HG03520 (cell line): ENCODE measurements around the gene DGUOK.
"Not testable (repeated sequence)": the region's sequence is repeated elsewhere in the genome, so short reads cannot be mapped to it uniquely, and the experiment has no call there.

Experiments used
- ATAC-seq: cut with Tn5 transposase; IDR thresholded peaks from one replicate; pipeline ENCODE4 v1.9.1; 2021; ENCODE audit warnings: mild to moderate bottlenecking, moderate library complexity; ENCODE audit not compliant: unreplicated experiment

DGUOK gene

DNA sequence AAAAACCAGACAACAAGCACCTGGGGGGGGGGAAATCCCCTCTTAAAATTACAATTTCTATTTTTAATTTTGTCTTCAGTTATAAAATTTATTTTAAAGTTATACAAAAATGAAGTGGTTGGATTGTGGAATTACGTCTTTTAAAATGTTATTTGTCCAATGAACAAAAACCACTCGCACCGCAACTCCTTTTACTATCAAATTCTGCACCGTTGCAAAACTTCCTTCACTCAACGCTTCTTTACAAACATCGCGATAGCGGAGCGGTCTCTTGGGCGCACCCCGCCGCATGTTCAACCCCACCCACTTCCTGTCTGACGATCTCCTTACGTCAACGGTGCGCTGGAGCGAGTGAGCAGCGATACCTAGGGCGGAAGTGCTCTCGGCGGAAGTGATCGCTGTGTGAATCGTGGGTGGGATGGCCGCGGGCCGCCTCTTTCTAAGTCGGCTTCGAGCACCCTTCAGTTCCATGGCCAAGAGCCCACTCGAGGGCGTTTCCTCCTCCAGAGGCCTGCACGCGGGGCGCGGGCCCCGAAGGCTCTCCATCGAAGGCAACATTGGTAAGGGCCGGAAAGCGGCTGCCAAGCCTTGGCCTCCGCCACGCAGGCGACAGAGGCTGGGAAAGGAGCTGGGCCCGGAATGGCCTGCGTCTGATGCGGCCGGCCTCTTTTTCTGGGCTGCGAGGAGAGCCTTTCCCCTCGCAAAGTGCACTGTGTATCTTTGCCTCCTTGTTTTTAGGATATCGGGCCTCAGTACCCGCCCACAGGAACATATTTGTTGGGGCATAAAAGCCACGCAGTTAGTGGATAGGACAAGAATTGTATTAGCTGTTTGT is at the start of gene DGUOK:
DGUOK (plus strand) TSS at position 388 of the 835 bp plus-strand sequence; CDS start at position 419, 31 bp downstream.
- peak; percentile 99 for ATAC-seq

DNA sequence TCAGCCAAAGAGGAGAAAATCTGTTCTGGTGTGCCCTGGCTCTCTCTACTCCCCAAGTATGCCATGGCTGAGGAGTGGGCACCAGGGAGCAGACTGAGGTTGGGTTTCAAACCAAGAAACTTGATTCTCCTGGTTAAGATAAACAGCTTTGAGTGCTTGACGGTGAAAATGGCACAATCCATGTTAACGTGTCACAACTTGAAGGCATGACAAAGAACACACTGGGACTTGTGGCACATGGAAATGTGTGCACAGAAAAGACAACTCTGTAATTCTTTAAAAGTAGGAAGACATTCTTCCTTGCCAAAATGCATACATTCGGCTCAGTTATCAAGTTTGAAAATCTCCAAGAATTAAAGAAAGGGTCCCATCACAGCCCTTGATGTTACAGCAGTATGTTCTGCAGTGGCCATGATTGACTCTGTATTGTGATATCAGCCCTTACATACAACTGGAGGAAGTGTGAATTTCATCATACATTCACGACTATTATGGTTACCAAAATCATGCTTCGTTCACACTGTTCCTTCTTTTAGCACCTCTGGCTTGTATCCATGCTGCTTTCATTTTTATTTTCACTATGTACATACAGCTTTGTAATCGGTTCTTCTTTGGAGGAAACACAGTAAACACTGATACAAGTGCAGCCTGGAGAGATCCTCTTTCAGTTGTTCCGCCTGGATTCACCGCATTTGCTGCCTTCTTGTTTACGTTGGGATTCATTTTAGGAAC is 49.4 kb upstream of the DGUOK start:
- ATAC-seq, result no peak

DNA sequence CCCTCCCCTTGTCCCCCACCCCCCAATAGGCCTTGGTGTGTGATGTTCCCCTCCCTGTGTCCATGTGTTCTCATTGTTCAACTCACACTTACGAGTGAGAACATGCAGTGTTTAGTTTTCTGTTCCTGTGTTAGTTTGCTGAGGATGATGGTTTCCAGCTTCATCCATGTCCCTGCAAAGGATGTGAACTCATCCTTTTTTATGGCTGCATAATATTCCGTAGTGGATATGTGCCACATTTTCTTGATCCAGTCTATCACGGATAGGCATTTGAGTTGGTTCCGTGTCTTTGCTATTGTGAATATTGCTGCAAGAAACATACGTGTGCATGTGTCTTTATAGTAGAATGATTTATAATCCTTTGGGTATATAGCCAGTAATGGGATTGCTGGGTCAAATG is 48.7 kb upstream of the DGUOK start:
- not testable (repeated sequence) for ATAC-seq

DNA sequence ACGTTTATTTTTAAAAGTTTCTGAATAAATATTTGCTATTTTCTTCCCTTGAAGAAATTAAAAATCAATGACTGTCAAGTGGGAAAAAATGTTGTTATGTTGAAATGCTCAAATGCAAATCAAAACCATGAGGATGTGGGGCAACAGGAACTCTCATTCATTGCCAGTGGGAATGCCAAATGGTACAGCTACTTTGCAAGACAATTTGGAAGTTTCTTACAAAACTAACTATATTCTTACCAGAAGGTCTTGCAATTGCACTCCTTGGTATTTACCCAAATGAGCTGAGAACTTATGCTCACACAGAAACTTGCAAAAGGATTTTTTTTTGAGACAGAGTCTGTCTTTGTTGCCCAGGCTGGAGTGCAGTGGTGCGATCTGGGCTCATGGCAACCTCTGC is 41.3 kb upstream of the DGUOK start:
- ATAC-seq, result no peak

DNA sequence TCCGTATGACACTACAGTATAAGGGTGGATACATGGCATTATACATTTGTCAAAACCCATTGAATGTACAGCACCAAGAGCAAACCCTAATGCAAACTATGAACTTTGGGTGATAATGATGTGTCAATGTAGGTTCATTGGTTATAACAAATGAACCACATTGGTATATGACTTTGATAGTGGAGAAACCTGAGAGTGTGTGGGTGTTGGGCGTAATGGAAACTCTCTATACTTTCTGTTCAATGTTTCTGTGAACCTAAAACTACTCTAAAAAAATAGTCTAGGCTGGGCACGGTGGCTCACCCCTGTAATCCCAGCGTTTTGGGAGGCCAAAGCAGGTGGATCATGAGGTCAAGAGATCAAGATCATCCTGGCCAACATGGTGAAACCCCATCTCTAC is 40.3 kb upstream of the DGUOK start:
- ATAC-seq, result no peak

DNA sequence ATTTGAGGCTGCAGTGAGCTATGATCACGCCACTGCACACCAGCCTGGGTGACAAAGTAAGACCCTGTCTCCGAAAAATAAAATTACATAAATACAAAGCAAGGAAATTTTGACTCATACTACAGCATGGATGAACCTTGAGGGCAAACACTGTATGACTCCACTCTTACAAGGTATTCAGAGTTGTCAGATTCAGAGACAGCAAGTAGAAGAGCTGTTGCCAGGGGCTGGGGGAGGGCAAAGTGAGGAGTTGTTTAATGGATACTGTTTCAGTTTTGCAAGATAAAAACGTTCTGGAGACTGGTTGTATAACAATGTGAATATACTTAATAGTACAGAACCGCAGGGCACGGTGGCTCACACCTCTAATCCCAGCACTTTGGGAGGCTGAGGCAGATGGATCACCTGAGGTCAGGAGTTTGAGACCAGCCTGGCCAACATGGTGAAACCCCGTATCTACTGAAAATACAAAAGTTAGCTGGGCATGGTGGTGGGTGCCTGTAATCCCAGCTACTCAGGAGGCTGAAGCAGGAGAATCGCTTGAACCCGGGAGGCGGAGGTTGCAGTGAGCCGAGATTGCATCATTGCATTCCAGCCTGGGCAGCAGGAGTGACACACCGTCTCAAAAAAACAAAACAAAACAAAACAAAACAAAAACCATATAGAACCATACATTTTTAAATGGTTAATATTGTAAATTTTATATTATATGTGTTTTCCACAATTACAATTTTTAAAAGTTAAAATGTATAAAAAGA is 38.9 kb upstream of the DGUOK start:
- ATAC-seq, result not testable (repeated sequence)

DNA sequence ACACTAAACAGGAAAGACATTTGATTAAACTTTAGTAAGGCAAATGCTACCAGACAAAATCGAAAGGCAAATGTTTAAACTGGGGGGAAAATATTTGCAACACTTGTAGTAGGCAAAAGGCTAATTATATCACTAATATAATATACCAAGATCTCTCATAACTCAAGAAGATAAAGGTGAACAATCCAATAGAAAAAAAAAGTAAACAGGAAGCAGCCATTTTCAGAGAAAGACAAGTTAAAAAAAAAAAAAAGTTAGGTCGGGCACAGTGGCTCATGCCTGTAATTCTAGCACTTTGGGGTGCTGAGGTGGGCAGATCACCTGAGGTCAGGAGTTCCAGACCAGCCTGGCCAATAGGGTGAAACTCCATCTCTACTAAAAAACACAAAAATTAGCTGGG is 38.3 kb upstream of the DGUOK start:
- ATAC-seq, result no peak

DNA sequence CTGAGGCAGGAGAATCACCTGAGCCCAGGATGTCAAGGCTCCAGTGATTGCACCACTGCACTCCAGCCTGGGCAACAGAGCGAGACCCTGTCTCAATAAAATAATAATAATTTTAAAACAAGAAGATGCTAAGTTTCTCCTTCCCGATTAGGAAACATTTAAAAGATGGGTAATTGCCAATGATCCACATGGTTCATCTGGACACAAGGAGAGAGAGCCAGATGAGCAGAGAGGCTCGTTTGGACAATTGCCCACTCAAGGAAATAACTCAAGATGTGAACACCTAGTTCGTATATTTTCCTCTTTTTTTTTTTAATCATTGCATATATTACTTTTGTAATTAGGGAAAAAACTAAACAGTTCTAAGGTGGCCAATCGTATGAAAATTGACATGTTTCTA is 37.5 kb upstream of the DGUOK start:
- no peak for ATAC-seq

DNA sequence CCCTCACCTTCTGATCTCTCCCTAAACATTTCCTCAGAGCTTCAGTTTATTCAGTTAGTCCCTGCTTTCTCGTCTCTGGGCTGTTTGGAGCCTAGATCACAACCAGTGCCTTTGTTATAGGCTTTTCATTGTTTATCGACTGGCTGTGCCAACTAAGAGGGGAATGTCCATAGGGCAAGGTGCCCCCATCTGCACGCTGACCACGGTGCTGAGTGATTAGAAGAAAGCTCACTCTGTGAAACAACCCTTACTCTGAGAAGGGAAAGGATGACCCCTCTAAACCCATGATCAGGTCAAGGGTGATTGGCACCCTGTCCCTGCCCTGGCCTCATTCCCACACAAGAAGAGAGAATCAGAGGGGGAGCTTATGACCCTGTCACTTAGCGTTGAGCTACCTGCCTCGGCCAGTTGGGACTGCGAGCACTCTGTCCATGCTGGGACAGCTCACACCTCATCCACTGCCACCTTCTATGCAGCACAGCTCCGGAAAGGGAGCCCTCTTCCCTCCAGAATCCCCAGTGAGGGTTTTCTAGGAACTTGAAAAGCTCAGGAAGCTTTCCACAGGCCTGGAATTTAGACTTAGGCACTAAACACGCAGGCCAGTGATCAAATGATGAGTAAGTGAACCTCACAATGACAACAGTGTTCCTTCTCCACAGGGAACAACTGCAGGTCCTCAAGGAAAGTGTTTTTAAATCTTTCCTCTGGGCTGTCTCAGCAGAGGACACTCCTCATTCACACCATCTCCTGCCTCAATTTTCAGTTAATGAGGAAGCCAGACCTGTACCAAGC is 36.2 kb upstream of the DGUOK start:
- ATAC-seq, result no peak

DNA sequence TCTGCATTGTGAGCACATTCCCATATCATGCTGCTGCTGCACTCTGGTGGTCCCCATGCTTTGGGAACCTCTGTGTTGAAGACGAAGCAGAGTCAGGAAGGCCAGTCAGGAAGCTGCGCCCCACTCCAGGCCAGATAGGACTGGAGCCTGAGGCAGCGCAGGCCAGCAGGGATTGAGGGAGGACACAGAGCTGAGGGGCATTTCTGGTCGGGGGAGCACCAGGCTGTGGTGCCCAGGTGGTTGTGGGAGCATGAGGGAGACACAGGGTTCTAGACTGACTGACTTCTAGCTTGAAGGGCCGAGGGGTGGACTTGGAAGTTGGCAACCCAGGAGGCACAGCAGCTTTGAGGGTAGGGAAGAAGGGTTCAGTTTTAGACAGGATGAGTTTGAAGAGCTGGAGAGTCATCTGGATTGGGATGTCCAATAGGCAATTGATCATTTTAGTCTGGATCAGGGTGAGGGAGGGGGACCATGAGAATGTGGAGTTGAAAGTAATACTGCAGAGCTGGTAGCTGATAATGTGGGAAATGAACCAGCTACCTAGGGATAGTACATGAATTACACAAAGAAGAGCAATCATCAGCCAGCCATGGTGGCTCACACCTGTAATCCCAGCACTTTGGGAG is 35.3 kb upstream of the DGUOK start:
- no peak for ATAC-seq

DNA sequence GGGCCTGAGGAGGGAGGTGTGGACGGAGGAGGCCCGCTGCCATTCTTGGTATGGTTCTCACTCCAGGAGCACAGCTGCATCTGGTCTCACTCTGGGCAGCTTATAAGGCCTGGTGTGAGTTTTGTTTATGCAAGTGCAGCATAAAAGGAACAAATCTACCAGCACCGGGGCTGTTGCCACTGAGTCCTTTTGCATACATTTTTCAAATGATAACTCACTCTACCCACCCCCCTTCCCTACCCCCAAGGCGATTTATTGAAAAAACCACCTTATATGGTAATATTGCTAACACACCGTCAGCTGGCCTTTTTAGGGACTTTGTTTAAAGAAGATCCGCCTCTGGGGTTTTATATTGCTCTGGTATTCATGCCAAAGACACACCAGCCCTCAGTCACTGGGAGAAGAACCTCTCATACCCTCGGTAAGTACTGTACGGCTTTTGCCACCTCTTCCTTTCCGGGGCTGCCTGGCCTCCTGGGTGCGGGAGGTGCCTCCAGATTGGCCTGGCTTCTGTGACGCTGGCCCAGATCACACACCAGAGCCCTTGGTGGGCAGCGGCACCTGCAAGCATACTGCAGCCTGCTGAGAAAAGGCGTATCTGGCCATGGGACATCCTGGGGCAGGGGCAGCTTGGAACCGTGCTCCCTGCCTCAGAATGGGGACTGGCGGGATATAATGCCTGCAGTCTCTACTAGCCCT is 33.9 kb upstream of the DGUOK start, which contains the start of gene ACTG2:
ACTG2 (plus strand) TSS at position 378 of the 699 bp plus-strand sequence. CDS start 8,304 bp downstream, outside the sequence.
- ATAC-seq, result no peak

DNA sequence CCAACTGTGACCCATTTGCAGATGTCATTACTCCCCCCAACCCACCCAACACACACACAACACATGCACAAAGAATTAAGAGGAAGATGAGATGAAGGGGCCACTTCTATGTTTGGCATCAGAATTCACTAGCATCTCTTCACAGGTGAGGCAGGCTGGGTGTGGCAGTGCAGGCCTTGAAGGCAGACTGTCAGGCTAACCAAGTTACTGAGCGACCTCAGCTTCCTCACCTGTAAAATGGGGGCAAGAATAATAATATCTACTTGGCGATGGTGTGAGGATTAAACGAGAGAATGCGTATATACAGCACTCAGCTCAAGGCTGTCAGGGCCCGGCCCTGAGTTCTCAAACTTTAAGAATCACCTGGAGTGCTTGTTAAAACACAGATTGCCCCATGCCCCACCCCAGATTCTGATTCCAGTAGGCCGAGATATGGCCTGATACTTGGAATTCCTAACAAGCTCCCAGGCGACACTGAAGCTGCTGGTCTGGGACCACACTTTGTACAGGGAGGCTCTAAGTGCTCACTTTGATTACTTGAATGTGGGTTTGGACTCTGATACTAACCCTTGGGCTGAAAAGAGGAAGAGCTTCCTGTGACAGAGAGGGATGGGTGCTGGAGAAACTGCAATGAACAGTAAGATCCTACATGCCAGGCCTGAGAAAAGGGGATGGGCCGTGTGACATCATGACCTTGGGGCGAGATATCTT is 32.8 kb upstream of the DGUOK start:
- ATAC-seq, result no peak

DNA sequence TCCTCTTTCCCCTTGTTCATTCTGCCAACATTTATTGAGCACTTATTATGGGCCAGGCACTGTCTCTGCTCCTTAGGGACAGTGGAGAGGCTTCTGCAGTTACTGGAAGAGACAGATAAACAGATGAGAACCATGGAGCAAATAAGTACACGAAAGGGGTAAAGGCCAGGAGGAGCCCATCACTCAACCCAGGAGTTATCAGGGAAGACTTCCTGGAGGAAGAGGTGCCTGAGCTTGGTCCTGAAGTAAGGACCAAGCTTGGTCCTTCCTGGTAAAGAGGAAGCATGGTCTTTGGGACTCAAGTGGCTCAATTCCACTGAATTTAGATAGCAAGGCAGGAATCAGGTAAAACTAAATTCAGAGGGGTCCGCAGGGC is 32.2 kb upstream of the DGUOK start:
- ATAC-seq, result no peak

DNA sequence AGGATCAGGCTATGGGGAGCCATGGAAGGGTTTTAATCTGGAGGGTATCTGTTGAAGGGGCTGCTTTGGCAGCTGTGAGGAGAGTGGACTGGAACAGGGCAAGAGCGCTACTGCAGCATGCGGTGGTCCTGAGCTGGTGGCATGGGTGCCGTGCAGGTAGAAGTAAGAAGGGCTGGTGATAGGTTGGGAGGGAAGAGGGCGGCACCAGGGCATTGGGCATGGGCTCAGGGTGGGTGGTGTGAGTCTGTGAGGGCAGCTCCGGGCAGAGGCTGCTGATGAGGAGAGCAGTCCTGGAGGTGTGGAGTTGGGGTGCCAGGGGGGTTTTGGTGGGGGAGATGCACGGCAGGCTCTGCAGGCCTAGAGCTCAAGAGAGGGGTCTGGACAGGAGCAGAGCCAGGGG is 31.8 kb upstream of the DGUOK start:
- no peak for ATAC-seq

DNA sequence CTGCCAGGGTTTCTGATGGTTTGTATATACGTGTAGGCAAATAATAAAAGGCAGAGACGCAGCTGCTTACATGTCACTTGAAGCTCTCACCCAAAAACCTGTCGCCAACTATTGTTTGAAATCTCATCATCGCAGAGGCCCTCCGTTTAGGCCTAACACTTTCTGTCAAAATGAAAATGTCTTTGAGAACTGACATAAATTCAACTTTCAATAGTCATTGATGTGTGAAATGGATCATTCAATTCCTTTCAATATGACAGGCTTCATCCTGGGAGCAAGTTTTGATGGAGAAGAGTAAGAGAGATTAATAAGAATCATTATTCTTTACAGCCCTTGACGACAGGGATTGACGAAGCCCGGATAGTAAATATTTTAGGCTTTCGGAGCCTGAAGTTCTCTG is 31.2 kb upstream of the DGUOK start:
- no peak for ATAC-seq

DNA sequence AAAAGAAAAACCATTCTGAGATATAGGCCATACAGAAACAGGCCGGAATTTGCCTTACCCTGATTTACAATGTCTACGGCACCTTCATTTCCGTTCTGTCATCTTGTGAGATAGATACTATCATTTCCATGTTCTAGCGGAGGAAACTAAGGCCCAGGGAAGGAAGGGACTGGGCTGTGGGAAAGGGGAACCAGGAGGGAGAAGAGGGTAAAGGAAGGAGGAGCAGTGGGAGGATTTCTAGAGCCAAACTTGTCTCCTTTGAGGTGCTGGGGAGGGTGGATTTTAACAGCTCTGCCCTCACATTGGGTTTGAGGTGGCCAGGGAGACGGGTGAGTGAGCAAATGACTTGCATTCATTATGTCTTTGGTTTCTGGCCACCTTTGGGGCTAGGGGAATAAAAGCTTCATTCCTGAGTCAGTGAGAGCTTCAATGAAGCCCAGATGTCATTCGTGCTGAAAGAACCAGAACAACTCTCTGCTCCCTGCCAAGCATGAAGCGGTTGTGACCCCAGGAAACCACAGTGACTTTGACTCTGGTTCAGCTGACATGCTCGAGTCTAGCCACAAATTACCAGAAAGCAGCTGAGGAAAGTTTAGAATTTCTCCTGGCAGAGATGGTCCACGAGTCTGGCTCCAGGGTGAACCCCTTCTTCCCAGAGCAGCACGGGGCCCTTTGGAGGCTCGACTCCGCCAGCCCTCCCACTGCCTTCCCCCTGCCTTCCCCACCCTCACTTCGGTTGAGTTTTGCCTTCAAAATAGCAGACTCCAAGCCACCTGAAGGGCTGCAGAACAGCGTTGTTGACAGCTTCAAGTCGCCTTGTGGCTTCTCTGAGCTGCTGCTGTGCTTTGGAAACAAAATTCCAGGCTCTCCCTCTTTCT is 30.1 kb upstream of the DGUOK start:
- no peak for ATAC-seq

DNA sequence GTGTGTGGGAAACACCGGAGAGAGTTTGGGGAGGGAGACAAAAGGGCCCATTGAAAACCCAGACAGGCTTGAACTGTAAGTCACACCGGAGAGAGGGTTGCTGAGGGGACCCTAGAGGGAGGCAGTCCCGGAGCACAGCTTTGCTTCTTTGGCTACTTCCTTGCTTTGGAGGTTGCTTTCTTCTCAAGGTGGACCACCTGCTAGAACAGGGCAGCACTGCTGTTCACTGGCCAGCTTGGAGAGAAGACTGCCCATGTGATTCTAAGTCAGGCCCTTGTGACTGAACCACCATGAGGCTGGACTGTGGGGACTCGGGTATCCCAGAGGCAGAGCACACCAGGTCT is 29.5 kb upstream of the DGUOK start:
- ATAC-seq, result no peak

DNA sequence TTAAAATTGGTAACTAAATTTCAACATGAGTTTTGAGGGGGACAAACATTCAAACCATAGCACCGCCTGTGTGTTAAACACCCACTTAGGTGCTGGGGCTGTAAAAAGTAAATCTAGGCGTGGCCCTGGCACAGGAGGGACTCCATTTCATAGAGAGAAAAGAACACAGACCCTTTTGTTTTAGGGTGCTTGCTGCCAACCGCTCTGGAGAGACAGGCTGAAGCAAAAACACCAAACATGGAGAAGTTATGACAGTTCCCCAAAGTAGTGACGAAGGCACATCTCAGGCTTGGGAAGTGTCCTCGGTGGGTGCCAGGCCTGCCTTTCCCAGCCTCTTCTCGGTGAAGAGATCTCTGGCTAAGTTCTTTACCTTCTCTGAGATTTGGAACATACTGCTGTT is 28.7 kb upstream of the DGUOK start:
- no peak for ATAC-seq
